Spleen (tissue), 11 donors: Measurements from ENCODE around the gene ATP13A4. TPM values are rescaled to one million over a fixed set of nuclear protein-coding genes. Genes with fewer than 3 reads are reported as not detected.

Experiments
- DNase-seq: peaks from one replicate; pipeline ENCODE4 v3.0.0-alpha.2; 2020
- H3K27ac ChIP-seq, 8 donors: fragments of 200-600 bp; sonication (generic) in 7 of 8; 1 replicate in 4 of 8; 2 replicates in 4 of 8; pipeline versions ENCODE4 v1.5.0 to v1.8.0; 2016 to 2021; ENCODE audit warnings: inconsistent platforms in 4 of 8, mild to moderate bottlenecking in 4 of 8, moderate library complexity in 1 of 8
- H3K27me3 ChIP-seq, 7 donors: fragments of 200-600 bp; sonication (generic) in 6 of 7; replicated peaks in 1 of 7; 1 replicate in 4 of 7; 2 replicates in 3 of 7; pipeline versions ENCODE4 v1.5.0 to v1.8.0; 2016 to 2021; ENCODE audit warnings: inconsistent platforms in 3 of 7, mild to moderate bottlenecking in 1 of 7
- H3K36me3 ChIP-seq, 6 donors: fragments of 200-600 bp; sonication (generic) in 5 of 6; 1 replicate in 4 of 6; 2 replicates in 2 of 6; pipeline versions ENCODE4 v1.5.0 to v1.8.0; 2016 to 2021; ENCODE audit warnings: inconsistent platforms in 2 of 6
- H3K4me1 ChIP-seq, 6 donors: fragments of 200-600 bp; sonication (generic) in 5 of 6; 1 replicate in 3 of 6; 2 replicates in 3 of 6; pipeline versions ENCODE4 v1.5.0 to v1.8.0; 2016 to 2021; ENCODE audit warnings: inconsistent platforms in 3 of 6
- H3K4me3 ChIP-seq, 8 donors: fragments of 200-600 bp; sonication (generic) in 7 of 8; 1 replicate in 4 of 8; 2 replicates in 4 of 8; pipeline versions ENCODE4 v1.5.0 to v1.8.0; 2016 to 2021; ENCODE audit warnings: inconsistent platforms in 4 of 8, mild to moderate bottlenecking in 4 of 8, moderate library complexity in 2 of 8
- H3K9me3 ChIP-seq, 8 donors: fragments of 200-600 bp; sonication (generic) in 7 of 8; 1 replicate in 4 of 8; 2 replicates in 4 of 8; pipeline versions ENCODE4 v1.5.0 to v1.8.0; 2016 to 2021; ENCODE audit warnings: inconsistent platforms in 4 of 8
- CTCF ChIP-seq, 11 experiments: fragments of 200-600 bp in 7 of 11; fragments of 450-650 bp in 4 of 11; sonication (generic) in 4 of 11; IDR thresholded peaks in 8 of 11; conservative IDR thresholded peaks in 3 of 11; 1 replicate in 7 of 11; 2 replicates in 4 of 11; pipeline versions ENCODE4 v1.4.0 to v1.8.0; 2016 to 2021; ENCODE audit warnings: antibody characterized with exemption in 11 of 11, inconsistent platforms in 4 of 11, mild to moderate bottlenecking in 1 of 11
- POLR2A ChIP-seq, 3 donors: fragments of 450-650 bp; IDR thresholded peaks; one replicate each; pipeline ENCODE4 v1.5.1; 2017; ENCODE audit warnings: antibody characterized with exemption in 3 of 3, mild to moderate bottlenecking in 1 of 3
- POLR2AphosphoS5 ChIP-seq, 3 donors: sonication (generic); formaldehyde crosslinking; IDR thresholded peaks; one replicate each; pipeline ENCODE4 v1.5.1; 2017; ENCODE audit warnings: antibody characterized with exemption in 3 of 3
- WGBS, 5 donors: extraction: QIAGEN DNeasy Blood & Tissue Kit in 3 of 5; methylation state at CpG; one replicate each; pipeline versions ENCODE4 v1.1.5 to v1.1.7; 2013 to 2018; 5-methylcytosine and 5-hydroxymethylcytosine counted together
- intact Hi-C: fragments of 100-400 bp; cut with DNase I; formaldehyde crosslinking; loops from one replicate; pipeline ENCODE4 v1.15.0; 2023; ENCODE audit warnings: low total_unique reads
- polyA plus RNA-seq, 3 donors: library from polyadenylated mRNA; stranded (reverse); fragments of 200-250 nt; gene quantifications; one replicate each; pipeline ENCODE4 v1.2.1, GENCODE V29; 2013
- total RNA-seq, 7 donors: library from RNA; depleted of rRNA in 3 of 7; stranded (reverse); fragments of >200 nt in 3 of 7; fragmentation: NEBNext Ultra II Directional in 4 of 7; extraction: Animal tissue kit (Norgen Biotek cat#: 25700) in 4 of 7; gene quantifications; one replicate each; pipeline versions ENCODE4 v1.1.0 to v1.2.1, GENCODE V29; 2016 to 2021
- donor health status: healthy with polysubstance abuse.
- donor health status: DM: no; HTN: no; CAD: no; lungs with moderate emphysema.
- donor health status: DM: no; HTN: no; CAD: no.
- donor health status: Bipolar disorder and iron deficiency.
- donor health status: healthy.
- donor health status: DM: no; HTN: no; CAD: no.
- donor health status: DM: yes; HTN: yes; CAD: no.

The ATP13A4 gene
- total and polyA plus RNA-seq, 10 donors = 0.24 to 8.4 (median 1.5) TPM

GRCh38 chr3:193483988-193484539 is 70.6 kb downstream of the ATP13A4 start:
- TF ChIP-seq POLR2A (IDR thresholded peaks at IDR 0.05) = no peak
- TF ChIP-seq POLR2AphosphoS5 (IDR thresholded peaks at IDR 0.05) = no peak
- TF ChIP-seq CTCF (IDR thresholded peaks at IDR 0.05 in 8 of 11, conservative IDR thresholded peaks at IDR 0.05 in 3 of 11) = no peak
- Histone ChIP-seq H3K9me3 (peaks cover 0 to 5% (median 0%) of the 10 kb centered on the region in 8 donors), H3K36me3 (no peaks in the 10 kb centered on the region), H3K4me1 (no peaks in the 10 kb centered on the region), H3K27ac (no peak overlapping the region), H3K27me3 (no peaks in the 10 kb centered on the region), H3K4me3 (no peak overlapping the region)
- DNase-seq = no peak
- 3 to 76% (median 30%) methylated on average over 1 of the region's 1 CpG for WGBS, 5 donors
- intact Hi-C loops = no loop called here

DNA sequence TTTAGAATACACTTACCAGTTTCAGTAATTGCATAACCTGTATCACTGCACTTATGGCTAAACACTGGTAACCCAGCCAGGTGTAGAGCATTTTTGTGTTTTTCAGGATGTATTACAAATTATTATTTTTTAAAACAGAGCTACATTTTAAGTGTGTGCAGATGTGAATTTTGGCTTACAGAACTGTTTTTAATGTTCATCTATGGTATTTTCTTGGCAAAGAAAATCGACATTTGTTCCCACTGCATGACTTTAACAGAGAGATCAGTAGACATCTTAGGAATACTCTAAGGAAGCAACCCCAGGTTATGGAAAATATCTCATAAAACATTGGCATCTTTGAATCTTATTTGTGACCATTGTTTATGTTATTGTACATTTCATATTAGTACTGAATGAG is 73.3 kb downstream of the ATP13A4 start:
- H3K4me1 ChIP-seq = no peaks in the 10 kb centered on the region
- no peak for DNase-seq
- 0 to 83% (median 47%) methylated on average over 1 of the region's 1 CpG for WGBS, 5 donors
- H3K27ac ChIP-seq = no peak overlapping the region
- TF ChIP-seq POLR2A (IDR thresholded peaks at IDR 0.05) (no peak), CTCF (IDR thresholded peaks at IDR 0.05 in 8 of 11, conservative IDR thresholded peaks at IDR 0.05 in 3 of 11) (no peak), POLR2AphosphoS5 (IDR thresholded peaks at IDR 0.05) (no peak)
- intact Hi-C loops = no loop called here
- H3K9me3 ChIP-seq = peaks cover 0 to 5% (median 0%) of the 10 kb centered on the region in 8 donors
- no peak overlapping the region for H3K4me3 ChIP-seq
- no peaks in the 10 kb centered on the region for H3K36me3 ChIP-seq
- no peaks in the 10 kb centered on the region for H3K27me3 ChIP-seq

DNA sequence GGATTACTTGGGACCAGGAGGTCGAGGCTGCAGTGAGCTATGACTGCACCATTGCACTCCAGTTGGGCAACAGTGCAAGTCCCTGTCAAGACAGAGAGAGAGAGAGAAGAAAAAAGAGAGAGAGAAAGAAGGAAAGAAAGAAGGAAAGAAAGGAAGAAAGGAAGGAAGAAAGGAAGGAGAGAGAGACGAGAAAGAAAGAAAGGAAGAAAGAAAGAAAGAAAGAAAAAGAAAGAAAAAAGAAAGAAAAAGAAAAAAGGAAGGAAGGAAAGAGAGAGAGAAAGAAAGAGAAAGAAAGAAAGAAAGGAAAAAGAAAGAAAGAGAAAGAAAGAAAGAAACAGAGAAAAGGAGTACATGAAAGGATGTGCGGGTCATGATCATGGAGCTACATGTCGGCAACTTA is 80.2 kb downstream of the ATP13A4 start:
- Histone ChIP-seq H3K36me3 (no peaks in the 10 kb centered on the region), H3K9me3 (no peaks in the 10 kb centered on the region), H3K27ac (no peak overlapping the region), H3K4me3 (no peak overlapping the region), H3K4me1 (no peaks in the 10 kb centered on the region), H3K27me3 (no peaks in the 10 kb centered on the region)
- no peak for TF ChIP-seq POLR2AphosphoS5 (IDR thresholded peaks at IDR 0.05)
- TF ChIP-seq POLR2A (IDR thresholded peaks at IDR 0.05) = no peak
- TF ChIP-seq CTCF (IDR thresholded peaks at IDR 0.05 in 8 of 11, conservative IDR thresholded peaks at IDR 0.05 in 3 of 11) = no peak
- 71 to 94% (median 86%) methylated on average over 4 of the region's 4 CpGs for WGBS, 5 donors
- DNase-seq = no peak
- intact Hi-C loops = no loop called here

- TF ChIP-seq CTCF (IDR thresholded peaks at IDR 0.05 in 8 of 11, conservative IDR thresholded peaks at IDR 0.05 in 3 of 11) = no peak
- no peak for TF ChIP-seq POLR2AphosphoS5 (IDR thresholded peaks at IDR 0.05)
- TF ChIP-seq POLR2A (IDR thresholded peaks at IDR 0.05) = no peak
- DNase-seq = no peak
- Histone ChIP-seq H3K27ac (no peak overlapping the region), H3K4me3 (no peak overlapping the region), H3K27me3 (no peaks in the 10 kb centered on the region), H3K4me1 (no peaks in the 10 kb centered on the region), H3K36me3 (no peaks in the 10 kb centered on the region), H3K9me3 (no peaks in the 10 kb centered on the region)
- 78 to 89% (median 85%) methylated on average over 6 of the region's 6 CpGs for WGBS, 5 donors
- intact Hi-C loops = no loop called here
Observed at GRCh38 chr3:193470710-193471109, 84.0 kb downstream of the ATP13A4 start.
